DOHH2 (cell line): Measurements from ENCODE around the gene FBN1.

Experiments used
- EZH2phosphoT487 ChIP-seq: fragments of 200-600 bp; sonication (generic); IDR thresholded peaks from 2 replicates; pipeline ENCODE4 v1.6.1; 2017; ENCODE audit warnings: borderline replicate concordance, mild to moderate bottlenecking, antibody characterized with exemption, low read length, moderate library complexity, mixed read lengths
- TF ChIP-seq, protein P1 (sequence below): fragments of 200-600 bp; sonication (generic); IDR thresholded peaks from one replicate; pipeline ENCODE4 v1.5.1; 2014; ENCODE audit warnings: antibody characterized with exemption, mild to moderate bottlenecking, low read depth, low read length; ENCODE audit not compliant: poor library complexity, severe bottlenecking

DNA sequence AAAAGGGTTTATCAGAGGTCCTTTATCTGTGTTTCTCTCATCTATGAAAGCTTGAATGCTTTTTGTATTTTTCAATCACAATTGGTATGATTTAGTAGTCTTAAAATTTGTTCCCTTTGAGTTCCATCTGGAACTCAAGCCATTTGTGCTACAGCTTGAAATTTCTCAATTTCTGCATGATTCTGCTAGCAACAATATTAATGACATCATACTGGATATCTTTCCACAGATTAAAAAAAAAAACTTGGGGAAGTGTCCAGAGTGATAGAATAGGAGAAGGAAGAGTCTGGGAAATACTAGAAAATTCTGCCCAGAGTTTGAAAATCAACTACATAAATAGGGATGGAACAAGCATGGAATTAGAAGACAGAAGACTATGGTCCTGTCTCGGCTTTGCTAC lies 9.3 kb upstream of the FBN1 start:
- TF ChIP-seq, protein P1, sequence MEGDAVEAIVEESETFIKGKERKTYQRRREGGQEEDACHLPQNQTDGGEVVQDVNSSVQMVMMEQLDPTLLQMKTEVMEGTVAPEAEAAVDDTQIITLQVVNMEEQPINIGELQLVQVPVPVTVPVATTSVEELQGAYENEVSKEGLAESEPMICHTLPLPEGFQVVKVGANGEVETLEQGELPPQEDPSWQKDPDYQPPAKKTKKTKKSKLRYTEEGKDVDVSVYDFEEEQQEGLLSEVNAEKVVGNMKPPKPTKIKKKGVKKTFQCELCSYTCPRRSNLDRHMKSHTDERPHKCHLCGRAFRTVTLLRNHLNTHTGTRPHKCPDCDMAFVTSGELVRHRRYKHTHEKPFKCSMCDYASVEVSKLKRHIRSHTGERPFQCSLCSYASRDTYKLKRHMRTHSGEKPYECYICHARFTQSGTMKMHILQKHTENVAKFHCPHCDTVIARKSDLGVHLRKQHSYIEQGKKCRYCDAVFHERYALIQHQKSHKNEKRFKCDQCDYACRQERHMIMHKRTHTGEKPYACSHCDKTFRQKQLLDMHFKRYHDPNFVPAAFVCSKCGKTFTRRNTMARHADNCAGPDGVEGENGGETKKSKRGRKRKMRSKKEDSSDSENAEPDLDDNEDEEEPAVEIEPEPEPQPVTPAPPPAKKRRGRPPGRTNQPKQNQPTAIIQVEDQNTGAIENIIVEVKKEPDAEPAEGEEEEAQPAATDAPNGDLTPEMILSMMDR, result no peak
- TF ChIP-seq EZH2phosphoT487, result no peak
